ENCODE data around the gene GPR149. TPM values are rescaled to one million over a fixed set of nuclear protein-coding genes. Genes with fewer than 3 reads are reported as not detected.

GPR149 gene
- total and polyA plus RNA-seq, 4 donors = not detected

DNA sequence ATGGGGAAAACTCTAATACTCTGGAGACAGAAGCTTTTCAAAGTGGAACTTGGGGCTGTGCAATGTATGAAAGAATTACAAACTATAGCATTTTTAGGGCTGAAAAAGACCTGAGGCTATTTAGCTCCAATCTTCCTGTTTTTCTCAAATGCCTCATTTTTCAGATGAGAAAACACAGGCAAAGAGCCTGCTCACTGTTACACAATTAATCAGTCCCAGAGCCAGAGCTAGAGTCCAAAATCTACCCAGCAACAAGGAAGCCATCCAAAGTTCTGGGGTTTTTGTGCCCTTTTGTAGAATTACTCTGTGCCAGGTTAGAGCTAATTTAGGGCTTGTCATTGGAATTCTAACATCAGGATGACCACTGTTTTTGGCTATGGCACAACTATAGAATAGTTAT, 45.5 kb downstream of the GPR149 start:
- Histone ChIP-seq H3K4me1 (ENCODE audit: control insufficient read depth in 5 of 5, insufficient read depth in 5 of 5, low read length in 5 of 5) (no peaks in the 10 kb centered on the region), H3K4me3 (no peak overlapping the region), H3K27me3 (ENCODE audit: control insufficient read depth in 3 of 3, insufficient read depth in 3 of 3, low read length in 2 of 3) (no peaks in the 10 kb centered on the region), H3K27ac (ENCODE audit: low read depth in 1 of 2, low read length in 1 of 2) (no peak overlapping the region), H3K36me3 (ENCODE audit: control insufficient read depth in 4 of 4, insufficient read depth in 4 of 4, low read length in 4 of 4) (no peaks in the 10 kb centered on the region), H3K9ac (ENCODE audit: insufficient read depth in 1 of 2, low read length in 2 of 2) (no peak overlapping the region), H3K9me3 (ENCODE audit: control insufficient read depth in 4 of 4, insufficient read depth in 3 of 4, low read length in 3 of 4) (peaks cover 0 to 2% (median 0%) of the 10 kb centered on the region in 4 donors)
- TF ChIP-seq, protein P1, sequence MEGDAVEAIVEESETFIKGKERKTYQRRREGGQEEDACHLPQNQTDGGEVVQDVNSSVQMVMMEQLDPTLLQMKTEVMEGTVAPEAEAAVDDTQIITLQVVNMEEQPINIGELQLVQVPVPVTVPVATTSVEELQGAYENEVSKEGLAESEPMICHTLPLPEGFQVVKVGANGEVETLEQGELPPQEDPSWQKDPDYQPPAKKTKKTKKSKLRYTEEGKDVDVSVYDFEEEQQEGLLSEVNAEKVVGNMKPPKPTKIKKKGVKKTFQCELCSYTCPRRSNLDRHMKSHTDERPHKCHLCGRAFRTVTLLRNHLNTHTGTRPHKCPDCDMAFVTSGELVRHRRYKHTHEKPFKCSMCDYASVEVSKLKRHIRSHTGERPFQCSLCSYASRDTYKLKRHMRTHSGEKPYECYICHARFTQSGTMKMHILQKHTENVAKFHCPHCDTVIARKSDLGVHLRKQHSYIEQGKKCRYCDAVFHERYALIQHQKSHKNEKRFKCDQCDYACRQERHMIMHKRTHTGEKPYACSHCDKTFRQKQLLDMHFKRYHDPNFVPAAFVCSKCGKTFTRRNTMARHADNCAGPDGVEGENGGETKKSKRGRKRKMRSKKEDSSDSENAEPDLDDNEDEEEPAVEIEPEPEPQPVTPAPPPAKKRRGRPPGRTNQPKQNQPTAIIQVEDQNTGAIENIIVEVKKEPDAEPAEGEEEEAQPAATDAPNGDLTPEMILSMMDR (IDR thresholded peaks at IDR 0.05; ENCODE audit: control extremely low read depth, extremely low read depth) = no peak
- DNase-seq (no peak), ATAC-seq (ENCODE audit: insufficient read depth, low FRiP score) (no peak)

DNA sequence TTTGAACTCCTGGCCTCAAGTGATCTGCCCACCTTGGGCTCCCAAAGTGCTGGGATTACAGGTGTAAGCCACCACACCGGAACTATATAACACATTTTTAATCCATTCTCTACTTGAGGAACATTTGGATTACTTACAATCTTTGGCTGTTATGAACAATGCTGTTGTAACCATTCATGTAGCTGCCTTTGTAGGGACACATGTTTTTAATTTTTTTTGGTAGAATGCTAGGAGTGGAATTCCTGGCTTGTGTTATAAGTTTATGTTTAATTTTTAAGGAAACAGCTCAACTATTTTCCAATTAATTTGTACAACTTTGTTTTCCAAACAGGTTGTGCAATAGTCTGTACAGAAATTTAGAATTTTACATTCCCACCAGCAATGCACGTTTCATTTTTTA, 51.7 kb downstream of the GPR149 start:
- DNase-seq = no peak
- ATAC-seq (ENCODE audit: insufficient read depth, low FRiP score) = no peak
- H3K9me3 ChIP-seq (ENCODE audit: control insufficient read depth in 4 of 4, insufficient read depth in 3 of 4, low read length in 3 of 4) = peaks cover 0 to 2% (median 0%) of the 10 kb centered on the region in 4 donors
- H3K36me3 ChIP-seq (ENCODE audit: control insufficient read depth in 4 of 4, insufficient read depth in 4 of 4, low read length in 4 of 4) = no peaks in the 10 kb centered on the region
- H3K27me3 ChIP-seq (ENCODE audit: control insufficient read depth in 3 of 3, insufficient read depth in 3 of 3, low read length in 2 of 3) = no peaks in the 10 kb centered on the region
- no peak overlapping the region for H3K4me3 ChIP-seq
- H3K27ac ChIP-seq (ENCODE audit: low read depth in 1 of 2, low read length in 1 of 2) = no peak overlapping the region
- WGBS, 2 donors = 81 to 87% methylated on average over 2 of the region's 2 CpGs
- no peak overlapping the region for H3K9ac ChIP-seq (ENCODE audit: insufficient read depth in 1 of 2, low read length in 2 of 2)
- TF ChIP-seq, protein P1 (IDR thresholded peaks at IDR 0.05; ENCODE audit: control extremely low read depth, extremely low read depth) = no peak
- no peaks in the 10 kb centered on the region for H3K4me1 ChIP-seq (ENCODE audit: control insufficient read depth in 5 of 5, insufficient read depth in 5 of 5, low read length in 5 of 5)

DNA sequence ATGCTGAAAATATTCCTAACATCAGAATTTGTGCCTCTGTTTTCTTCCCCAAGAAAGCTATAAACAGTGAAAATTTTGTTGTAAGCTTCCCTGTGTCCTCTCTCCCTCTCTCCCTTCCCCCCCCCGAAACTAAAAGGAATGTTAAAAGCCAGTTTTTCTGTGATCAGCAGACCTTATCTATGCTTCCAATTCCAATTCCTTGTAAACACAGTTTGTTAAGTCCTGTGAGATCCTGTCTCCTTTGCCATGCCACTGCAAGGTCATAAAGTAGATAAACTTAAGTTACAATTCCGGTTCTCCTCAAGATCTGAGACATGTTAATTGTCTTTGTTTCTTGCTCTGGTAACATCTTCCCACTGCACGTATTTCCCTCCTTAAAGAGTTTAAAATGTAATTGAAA, 62.8 kb downstream of the GPR149 start:
- H3K27me3 ChIP-seq (ENCODE audit: control insufficient read depth in 3 of 3, insufficient read depth in 3 of 3, low read length in 2 of 3) = no peaks in the 10 kb centered on the region
- H3K9me3 ChIP-seq (ENCODE audit: control insufficient read depth in 4 of 4, insufficient read depth in 3 of 4, low read length in 3 of 4) = peaks cover 0 to 8% (median 5%) of the 10 kb centered on the region in 4 donors
- DNase-seq = no peak
- TF ChIP-seq, protein P1 (IDR thresholded peaks at IDR 0.05; ENCODE audit: control extremely low read depth, extremely low read depth) = no peak
- no peaks in the 10 kb centered on the region for H3K4me1 ChIP-seq (ENCODE audit: control insufficient read depth in 5 of 5, insufficient read depth in 5 of 5, low read length in 5 of 5)
- H3K9ac ChIP-seq (ENCODE audit: insufficient read depth in 1 of 2, low read length in 2 of 2) = no peak overlapping the region
- no peak overlapping the region for H3K4me3 ChIP-seq
- 22 to 31% methylated on average over 3 of the region's 3 CpGs for WGBS, 2 donors
- no peak for ATAC-seq (ENCODE audit: insufficient read depth, low FRiP score)
- no peaks in the 10 kb centered on the region for H3K36me3 ChIP-seq (ENCODE audit: control insufficient read depth in 4 of 4, insufficient read depth in 4 of 4, low read length in 4 of 4)
- H3K27ac ChIP-seq (ENCODE audit: low read depth in 1 of 2, low read length in 1 of 2) = no peak overlapping the region

DNA sequence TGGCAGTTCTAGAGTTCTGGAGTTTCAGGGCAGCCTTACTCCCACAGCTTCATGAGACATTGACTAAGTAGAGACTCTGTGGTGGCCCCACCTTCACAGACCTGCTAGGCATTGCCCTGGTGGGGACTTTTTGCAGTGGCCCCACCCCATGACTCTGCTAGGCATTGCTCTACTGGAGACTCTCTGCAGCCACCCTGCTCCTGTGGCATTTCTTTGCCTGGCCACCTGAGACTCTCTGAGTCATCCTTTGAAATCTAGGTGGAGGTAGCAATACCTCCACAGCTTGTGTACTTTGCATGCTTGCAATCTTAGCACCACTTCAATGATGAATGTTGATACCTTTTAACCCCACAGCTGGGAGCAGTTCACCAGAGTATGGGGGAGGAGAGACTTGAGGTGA, 65.1 kb downstream of the GPR149 start:
- ATAC-seq (ENCODE audit: insufficient read depth, low FRiP score) (no peak), DNase-seq (no peak)
- TF ChIP-seq, protein P1 (IDR thresholded peaks at IDR 0.05; ENCODE audit: control extremely low read depth, extremely low read depth) = no peak
- Histone ChIP-seq H3K27me3 (ENCODE audit: control insufficient read depth in 3 of 3, insufficient read depth in 3 of 3, low read length in 2 of 3) (no peaks in the 10 kb centered on the region), H3K9ac (ENCODE audit: insufficient read depth in 1 of 2, low read length in 2 of 2) (no peak overlapping the region), H3K9me3 (ENCODE audit: control insufficient read depth in 4 of 4, insufficient read depth in 3 of 4, low read length in 3 of 4) (peaks cover 0 to 8% (median 5%) of the 10 kb centered on the region in 4 donors), H3K4me3 (no peak overlapping the region), H3K4me1 (ENCODE audit: control insufficient read depth in 5 of 5, insufficient read depth in 5 of 5, low read length in 5 of 5) (no peaks in the 10 kb centered on the region), H3K36me3 (ENCODE audit: control insufficient read depth in 4 of 4, insufficient read depth in 4 of 4, low read length in 4 of 4) (no peaks in the 10 kb centered on the region), H3K27ac (ENCODE audit: low read depth in 1 of 2, low read length in 1 of 2) (no peak overlapping the region)

All from lung (tissue), 12 donors.